ENCODE measurements around the gene HIPK2. TPM values are rescaled to one million over a fixed set of nuclear protein-coding genes. Genes with fewer than 3 reads are reported as not detected.
"Not testable (repeated sequence)": the region's sequence is repeated elsewhere in the genome, so short reads cannot be mapped to it uniquely, and the experiment has no call there.

The HIPK2 gene
- total and polyA plus RNA-seq, 8 donors: 3.4 to 103 (median 38.6) TPM

GRCh38 chr7:139673762-139674161 is 104.0 kb downstream of the HIPK2 start:
- 84 to 94% (median 89%) methylated on average over 6 of the region's 6 CpGs for WGBS, 5 donors

GRCh38 chr7:139673230-139673629 is 104.6 kb downstream of the HIPK2 start:
- peaks cover 0 to 14% (median 0%) of the 10 kb centered on the region in 4 donors for H3K36me3 ChIP-seq
- H3K27ac ChIP-seq: peak overlapping the region; percentile 39 to 78 (median 76)
- no peaks in the 10 kb centered on the region for H3K9me3 ChIP-seq
- no peaks in the 10 kb centered on the region for H3K27me3 ChIP-seq
- TF ChIP-seq POLR2A (IDR thresholded peaks at IDR 0.05): no peak
- peak in 1 of 7 experiments; percentile 0 for TF ChIP-seq CTCF (IDR thresholded peaks at IDR 0.05)
- intact Hi-C loops (cut with DNase I; ENCODE audit: low total_unique reads): no loop called here
- no peak for DNase-seq
- H3K4me3 ChIP-seq: no peak overlapping the region
- peaks cover 19 to 68% (median 42%) of the 10 kb centered on the region in 4 donors for H3K4me1 ChIP-seq
- 50 to 77% (median 67%) methylated on average over 5 of the region's 5 CpGs for WGBS, 5 donors

More at GRCh38 chr7:139673762-139674161, 104.0 kb downstream of the HIPK2 start:
- no peak for DNase-seq
- TF ChIP-seq POLR2A (IDR thresholded peaks at IDR 0.05): no peak
- no peak for TF ChIP-seq POLR2AphosphoS5 (IDR thresholded peaks at IDR 0.05)
- no peak for TF ChIP-seq CTCF (IDR thresholded peaks at IDR 0.05)
- no peak for TF ChIP-seq EP300 (IDR thresholded peaks at IDR 0.05)
- Histone ChIP-seq H3K4me3 (no peak overlapping the region), H3K36me3 (peaks cover 0 to 14% (median 0%) of the 10 kb centered on the region in 4 donors), H3K4me1 (peaks cover 19 to 62% (median 40%) of the 10 kb centered on the region in 4 donors), H3K27ac (peak overlapping the region; percentile 39 to 78 (median 76)), H3K9me3 (no peaks in the 10 kb centered on the region), H3K27me3 (no peaks in the 10 kb centered on the region)
- intact Hi-C loops (cut with DNase I; ENCODE audit: low total_unique reads): no loop called here

- Histone ChIP-seq H3K27ac (peak overlapping the region in 3 of 5 donors; percentile 76 to 78 (median 78)), H3K27me3 (no peaks in the 10 kb centered on the region), H3K9me3 (no peaks in the 10 kb centered on the region), H3K36me3 (peaks cover 0 to 14% (median 0%) of the 10 kb centered on the region in 4 donors), H3K4me3 (no peak overlapping the region), H3K4me1 (peaks cover 19 to 74% (median 42%) of the 10 kb centered on the region in 4 donors)
- intact Hi-C loops (cut with DNase I; ENCODE audit: low total_unique reads): no loop called here
- WGBS, 5 donors: 33 to 70% (median 51%) methylated on average over 3 of the region's 3 CpGs
- DNase-seq: no peak
- TF ChIP-seq POLR2AphosphoS5 (IDR thresholded peaks at IDR 0.05): no peak
- no peak for TF ChIP-seq EP300 (IDR thresholded peaks at IDR 0.05)
- no peak for TF ChIP-seq POLR2A (IDR thresholded peaks at IDR 0.05)
- TF ChIP-seq CTCF (IDR thresholded peaks at IDR 0.05): no peak
Measured at GRCh38 chr7:139671967-139672366, 105.8 kb downstream of the HIPK2 start.

GRCh38 chr7:139670662-139671061 is 107.1 kb downstream of the HIPK2 start:
- 94 to 99% (median 98%) methylated on average over 7 of the region's 7 CpGs for WGBS, 5 donors
- H3K27me3 ChIP-seq; DNase-seq; H3K9me3 ChIP-seq; intact Hi-C loops (cut with DNase I; ENCODE audit: low total_unique reads); H3K27ac ChIP-seq; H3K4me3 ChIP-seq: not testable (repeated sequence)
- peaks cover 17 to 70% (median 39%) of the 10 kb centered on the region in 4 donors for H3K4me1 ChIP-seq
- peaks cover 0 to 14% (median 0%) of the 10 kb centered on the region in 4 donors for H3K36me3 ChIP-seq

All from stomach (tissue), 9 donors.